MV-4-11 (cell line): ENCODE measurements around the gene CRMP1.
A peak's percentile ranks its signal among the peaks of the same experiment; 100 is the strongest.
"Not testable (repeated sequence)": the region's sequence is repeated elsewhere in the genome, so short reads cannot be mapped to it uniquely, and the experiment has no call there.

Source experiments
- DNase-seq: peaks from one replicate; lab custom pipeline; 2025; lab: John Stamatoyannopoulos, UW

CRMP1 gene

DNA sequence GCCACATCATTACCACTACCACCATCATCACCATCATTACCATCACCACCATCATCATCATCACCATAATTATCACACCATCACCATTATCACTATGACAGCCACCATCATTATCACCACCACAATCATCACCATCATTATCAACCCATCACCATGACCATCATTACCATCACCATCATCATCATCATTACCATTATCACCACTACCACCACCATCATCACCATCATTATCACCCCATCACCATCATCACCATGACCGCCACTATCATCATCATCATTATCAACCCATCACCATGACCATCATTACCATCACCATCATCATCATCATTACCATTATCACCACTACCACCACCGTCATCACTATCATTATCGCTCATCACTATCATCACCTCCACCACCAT is 36.5 kb downstream of the CRMP1 start:
- not testable (repeated sequence) for DNase-seq

DNA sequence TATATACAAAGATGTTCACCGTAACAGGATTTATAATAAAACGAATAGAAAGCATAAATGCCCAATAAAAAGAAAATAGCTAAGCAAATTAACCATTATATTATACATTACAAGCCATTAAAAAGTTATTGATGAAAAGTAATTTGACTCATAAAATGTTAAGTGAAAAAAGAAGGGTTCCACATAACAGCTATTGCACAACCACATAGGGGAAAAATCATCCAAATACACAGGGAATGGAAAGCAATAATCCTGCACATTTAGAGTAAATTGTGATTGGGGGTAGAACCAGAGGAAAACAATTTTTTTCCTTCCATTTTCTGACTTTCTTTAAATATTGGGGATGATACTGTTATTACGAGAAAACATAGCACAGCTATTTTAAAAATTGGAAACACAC is 38.0 kb downstream of the CRMP1 start:
- DNase-seq, result no peak

DNA sequence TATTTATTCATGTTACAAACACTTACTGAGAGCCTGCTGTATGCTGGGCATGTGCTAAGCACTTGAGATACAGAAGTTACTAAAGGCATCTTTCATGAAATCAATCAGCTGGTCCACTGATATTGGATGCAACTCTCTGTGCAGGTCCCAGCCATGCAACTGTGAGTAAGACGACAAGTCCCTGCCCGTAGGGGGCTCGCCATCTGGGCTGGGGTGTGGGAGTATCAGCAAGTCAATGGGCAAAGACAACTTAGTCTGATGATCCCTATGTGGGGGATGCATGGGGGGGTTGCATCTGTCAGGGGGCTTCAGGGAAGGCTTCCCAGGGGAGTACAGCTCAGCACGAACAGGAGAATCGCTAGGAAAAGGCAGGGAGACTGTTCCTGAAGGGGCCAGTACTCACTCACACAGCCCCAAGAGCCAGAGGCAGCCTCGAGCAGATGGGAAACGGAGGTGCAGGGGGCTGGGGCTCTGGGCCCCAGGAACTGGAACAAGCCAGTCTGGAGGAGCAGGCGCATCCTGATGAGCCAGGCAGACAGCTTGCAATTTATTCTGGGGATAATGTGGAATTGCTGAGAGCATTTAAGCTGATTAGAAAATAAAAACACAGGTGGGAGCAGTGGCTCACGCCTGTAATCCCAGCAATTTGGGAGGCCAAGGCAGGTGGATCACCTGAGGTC is 40.2 kb downstream of the CRMP1 start:
- no peak for DNase-seq

DNA sequence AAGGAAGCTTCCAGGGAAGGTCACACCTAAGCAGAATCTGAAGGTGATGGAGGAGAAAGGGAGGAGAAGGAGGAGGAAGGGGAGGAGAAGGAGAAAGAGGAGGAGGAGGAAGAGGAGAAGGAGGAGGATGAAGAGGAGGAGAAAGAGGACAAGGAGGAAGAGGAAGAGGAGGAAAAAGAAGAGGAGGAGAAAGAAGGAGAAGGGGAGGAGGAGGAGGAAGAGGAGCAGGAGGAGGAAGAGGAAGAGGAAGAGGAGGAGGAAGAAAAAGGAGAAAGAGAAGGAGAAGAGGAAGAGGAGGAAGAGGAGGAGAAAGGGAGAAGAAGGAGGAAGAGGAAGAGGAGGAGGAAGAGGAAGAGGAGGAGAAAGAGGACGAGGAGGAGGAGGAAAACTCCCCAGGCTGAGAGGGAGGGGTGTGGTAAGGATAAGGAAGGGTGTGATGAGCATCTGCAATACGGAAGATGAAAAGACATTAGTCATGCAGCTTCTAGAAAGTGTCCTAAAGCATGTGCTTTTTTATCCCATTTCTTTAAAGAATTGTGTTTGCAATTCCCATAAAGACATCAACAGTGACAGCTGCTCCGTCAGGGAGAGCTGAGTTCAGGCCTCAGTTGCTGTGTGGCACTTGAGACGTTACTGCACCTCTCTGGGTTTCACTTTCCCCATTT is 41.1 kb downstream of the CRMP1 start:
- DNase-seq, result no peak

DNA sequence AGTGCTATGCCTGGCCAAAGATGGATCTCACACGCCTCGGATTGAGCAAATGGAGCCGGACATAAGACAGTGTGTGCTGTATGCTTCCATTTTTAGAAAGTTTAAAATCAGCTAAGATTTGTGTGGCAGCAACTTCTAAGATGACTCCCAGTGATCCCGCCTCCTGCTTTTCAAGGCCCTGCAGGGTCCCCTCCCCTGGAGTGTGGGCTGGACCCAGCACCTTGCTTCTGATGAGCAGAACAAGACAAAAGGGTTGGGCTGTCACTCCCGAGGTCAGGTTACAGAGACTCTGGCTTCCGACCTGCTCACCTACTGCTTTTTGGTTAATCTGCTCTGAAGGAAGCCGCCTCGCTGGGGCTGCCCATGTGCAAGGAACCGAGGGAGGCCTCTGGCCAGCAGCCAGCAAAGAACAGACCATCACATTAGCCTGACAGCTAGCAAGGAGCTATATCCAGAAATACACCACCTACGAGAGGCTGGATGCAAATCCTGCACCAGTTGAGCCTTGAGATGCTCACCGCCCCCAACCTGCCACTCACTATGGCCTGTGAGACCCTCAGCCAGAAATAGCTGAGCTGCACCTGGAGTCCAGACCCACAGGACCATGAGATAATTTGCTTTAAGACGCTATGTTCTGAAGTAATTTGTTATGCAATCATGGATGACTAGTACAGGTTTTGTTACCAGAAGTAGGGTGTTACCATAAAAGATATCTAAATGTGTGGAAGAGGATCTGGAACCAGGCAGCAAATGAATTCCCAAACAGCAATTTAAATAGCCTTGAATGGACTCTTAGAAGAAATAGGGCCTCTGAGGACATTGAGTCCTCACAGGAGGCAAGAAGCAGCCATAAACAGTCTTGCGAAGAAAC is 47.6 kb downstream of the CRMP1 start:
- DNase-seq, result no peak

DNA sequence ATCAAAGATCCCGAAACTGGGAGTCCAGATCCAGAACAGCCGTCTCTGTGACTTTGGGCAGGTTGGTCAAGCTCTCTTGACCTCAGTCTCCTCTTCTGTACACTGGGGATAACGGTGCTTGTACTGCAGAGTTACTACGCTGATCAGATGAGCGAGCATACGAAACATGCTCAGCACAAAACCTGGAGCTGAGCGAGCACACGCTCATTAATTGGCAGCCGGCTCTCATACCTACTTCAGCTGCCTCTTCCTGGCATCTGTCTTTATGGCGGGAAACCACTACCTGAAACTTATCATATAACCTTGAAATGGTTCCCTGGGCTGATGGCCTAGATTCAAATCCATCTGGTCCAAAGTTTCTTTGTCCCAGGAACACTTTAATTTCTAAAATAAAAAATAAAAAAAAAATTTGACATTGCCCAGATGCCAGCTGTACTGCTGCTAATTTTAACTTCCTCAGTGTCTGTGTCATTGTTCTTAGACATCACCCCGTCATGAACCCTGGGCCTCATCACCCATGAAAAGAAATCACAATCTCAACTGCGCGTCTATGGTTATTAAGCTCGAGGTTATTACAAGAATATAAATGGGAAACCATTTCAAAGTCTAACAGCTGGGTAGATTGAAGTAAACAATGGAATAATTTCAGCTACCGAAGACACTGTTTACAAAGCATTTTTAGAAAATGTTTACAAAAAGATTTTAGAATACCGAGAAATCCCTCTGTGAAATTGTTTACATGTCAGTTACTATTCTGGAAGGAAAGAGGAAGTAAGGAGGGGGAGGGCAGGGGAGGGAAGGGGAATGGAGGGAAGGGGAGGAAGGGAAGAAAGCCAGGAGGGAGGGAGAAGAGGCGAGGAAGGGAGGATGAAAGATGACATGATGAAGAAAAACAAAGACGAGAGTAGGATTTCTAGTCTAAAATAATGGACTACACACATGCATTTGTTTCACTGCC is 49.0 kb downstream of the CRMP1 start:
- DNase-seq, result no peak

DNA sequence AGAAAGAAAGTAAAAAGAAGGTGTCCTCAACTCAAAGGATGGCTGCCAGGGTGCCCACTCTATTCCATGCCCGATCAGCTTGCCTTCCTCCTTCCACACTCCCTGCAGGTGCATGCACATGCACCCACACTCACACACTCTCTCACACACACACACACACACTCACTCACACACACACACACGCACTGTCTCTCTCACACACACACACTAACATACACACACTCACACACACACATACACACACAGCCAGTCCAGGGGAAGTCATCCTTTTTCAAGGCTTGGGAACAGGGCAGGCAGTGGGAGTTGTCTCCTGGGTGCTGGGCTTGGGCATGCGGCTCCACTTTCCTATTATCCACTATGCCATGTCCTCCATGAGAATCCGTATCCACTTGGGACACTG is 50.4 kb downstream of the CRMP1 start:
- DNase-seq, result no peak

DNA sequence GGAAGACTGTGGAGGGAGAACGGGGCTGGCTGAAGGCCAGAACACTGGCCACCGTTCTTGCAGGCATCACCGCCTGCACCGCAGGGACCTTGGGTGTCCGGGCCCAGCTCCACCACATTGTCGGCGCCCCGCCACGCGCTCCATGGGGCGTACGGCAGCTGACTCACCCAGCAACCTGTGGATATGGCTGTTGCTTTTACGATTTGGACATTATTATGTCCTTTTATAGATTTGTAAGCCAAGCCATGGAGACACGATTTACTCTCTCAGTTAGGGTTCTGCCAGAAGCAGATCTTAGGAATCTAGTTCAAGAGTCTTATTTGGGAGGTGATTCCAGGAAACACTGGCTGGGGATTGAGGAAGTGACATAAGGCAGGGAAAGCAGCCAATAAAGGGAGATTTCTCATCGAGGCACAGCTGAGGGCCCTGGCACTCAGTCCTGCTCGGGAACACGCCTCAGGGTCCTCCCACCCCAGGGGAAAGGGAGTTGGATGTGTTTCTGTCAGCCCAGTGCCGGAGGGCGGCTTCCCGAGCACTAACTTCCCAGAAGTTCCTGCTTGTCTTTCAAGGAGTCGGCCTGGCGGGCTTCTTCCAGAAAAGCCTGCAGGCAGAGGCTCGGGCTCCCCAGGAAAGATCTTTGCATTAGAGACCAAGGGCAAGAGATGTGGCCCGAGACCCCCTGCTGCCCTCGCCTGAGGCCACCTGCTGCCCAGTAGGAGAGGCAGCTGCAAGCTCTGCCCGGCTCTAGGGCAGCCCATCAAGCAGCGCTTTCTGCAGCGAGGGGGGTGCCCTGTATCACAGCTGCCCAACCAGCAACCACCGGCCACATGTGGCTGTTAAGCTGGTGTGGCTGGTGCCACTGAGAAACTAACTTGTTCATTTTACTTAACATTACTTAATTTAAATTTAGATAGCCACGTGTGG is 52.9 kb downstream of the CRMP1 start:
- no peak for DNase-seq

DNA sequence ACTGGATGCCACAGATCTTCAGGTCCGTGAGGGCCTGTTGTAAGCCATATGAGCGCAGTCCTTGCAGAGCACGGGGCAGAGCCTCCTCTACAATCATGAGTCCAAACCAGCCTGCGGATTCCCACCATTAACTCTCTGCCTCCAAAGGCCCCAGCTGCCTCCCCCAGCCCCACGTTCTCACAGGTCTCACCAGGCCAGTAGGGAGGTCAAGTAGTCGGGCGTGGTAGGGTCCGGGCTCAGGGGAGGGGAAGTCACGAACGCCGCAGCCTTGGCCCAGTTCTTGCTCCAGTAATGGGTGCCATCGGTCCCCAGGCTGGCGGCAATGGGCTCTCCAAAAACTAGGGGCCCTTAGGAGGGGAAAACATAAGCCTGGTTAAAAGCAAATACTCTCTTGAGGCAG is 53.6 kb downstream of the CRMP1 start:
- DNase-seq, result no peak

DNA sequence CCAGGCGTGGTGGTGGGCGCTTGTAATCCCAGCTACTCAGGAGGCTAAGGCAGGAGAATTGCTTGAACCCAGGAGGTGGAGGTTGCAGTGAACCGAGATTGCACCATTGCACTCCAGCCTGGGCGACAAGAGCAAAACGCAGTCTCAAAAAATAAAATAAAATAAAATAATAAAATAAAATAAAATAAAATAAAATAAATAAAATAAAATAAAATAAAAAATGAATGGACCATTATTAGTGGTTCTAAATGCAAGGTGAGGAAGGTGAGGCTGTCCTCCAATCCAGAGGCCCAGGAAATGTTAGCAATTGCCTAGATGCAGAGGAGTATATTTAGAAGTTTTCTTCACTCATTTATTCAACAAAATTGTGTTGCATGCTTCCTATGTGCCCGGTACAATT is 55.4 kb downstream of the CRMP1 start:
- not testable (repeated sequence) for DNase-seq

DNA sequence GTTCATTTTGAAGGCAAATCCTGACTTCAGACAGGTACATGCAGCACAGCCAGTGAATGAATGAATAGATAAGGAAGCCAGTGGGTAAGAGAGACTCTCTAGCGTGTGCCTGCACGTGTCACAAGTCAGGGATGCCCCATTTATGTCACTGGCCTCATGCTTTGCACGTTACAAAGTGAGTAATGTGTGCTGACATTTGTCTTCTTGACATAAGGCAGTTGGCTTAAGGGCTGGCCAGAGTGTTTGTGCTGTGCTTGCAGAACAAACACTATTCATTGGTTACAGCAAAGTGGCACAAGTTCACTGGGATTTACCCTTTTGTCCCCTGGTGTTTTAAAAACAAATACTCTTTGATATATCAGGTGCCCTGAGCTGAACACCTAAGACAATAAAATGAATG is 55.9 kb downstream of the CRMP1 start:
- DNase-seq, result no peak

DNA sequence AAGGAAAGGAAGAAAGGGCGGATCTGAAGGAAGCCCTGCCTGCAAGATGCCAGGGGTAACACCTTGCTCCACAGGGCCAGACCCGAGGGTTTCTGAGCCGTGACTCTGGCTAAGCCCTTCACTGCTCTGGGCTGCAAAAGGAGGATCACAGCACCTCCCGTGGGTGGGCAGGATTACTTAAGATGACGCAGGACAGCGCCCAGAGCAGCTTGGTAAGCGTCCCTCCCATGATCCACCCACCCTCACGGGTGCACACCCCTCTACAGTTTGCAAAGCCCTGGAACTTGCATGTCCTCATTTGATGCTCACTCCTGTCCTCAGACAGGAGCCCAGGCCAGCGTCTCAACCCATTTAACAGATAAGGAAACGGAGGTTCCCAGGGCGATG is 64.9 kb downstream of the CRMP1 start:
- DNase-seq, result no peak

DNA sequence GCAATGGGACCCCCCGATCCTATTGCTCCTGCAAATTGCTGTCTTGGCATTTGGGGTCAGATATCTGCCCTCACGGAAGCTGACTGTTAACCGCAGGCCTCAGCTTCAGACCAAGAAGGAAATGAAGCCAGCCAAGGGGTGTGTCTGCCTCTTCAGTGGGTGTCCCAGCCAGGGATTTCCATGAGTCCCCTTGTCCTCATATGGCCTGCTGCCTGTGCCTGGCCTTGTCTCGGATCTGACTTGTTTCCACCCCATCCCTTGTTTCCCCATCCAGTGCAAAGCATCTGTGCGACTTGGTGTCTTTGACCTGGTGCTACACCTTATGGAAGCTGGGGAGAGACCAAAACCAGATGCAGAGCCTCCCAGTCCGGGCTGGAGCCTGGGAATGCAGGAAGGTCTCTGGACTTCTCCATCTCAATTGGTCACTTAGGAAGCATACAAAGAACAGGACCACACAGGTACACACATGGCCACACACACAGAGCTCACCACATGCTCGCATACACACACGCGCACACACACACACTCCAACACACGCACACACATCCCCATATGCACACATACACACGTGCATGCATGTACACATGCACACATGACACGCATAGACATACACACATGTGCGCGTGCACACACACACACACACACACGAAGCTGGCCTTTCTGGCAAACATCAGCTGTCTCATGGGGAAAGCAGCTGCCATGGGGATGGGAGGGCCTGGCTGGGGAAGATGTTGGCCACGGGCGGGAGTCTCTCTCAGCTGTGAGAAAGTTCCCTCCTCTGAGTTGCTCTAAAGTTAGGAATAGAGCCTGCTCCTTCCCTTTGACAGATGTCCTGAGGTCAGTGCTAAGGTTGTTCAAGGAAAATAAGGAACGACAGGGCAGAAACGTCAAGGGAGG is 65.5 kb downstream of the CRMP1 start:
- DNase-seq, result peak; percentile 81

DNA sequence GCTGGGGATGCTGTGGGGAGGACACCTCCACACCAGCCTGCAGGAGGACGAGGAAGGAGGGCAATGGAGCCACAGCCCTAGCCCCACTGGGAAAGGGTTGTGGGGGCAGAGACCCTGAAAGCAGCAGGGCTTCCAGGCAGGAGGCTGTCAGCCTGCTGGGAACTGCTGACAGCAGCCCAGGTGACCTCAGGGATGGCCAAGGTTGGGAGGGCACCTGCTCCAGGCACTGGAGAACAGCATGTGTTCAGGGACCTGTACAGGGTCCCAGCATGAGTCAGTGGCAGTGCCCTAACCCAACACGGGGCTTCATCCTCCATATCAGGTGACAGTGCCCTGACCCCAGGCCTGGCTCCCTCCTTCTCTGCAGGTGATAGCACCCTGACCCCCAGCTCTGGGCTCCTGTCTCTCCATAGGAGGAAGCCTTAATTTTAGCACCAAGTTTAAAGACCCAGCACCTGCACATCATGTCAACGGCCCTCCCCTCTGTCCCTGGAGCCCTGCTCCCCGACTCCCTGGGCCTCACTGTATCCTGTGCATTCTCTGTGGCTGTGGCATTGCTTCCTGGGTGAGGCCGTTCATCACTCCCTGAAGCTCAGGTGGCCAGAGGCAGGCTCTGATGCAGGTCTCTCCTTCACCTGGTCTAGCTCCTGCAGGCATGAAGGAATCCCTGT is 66.3 kb downstream of the CRMP1 start:
- peak; percentile 65 for DNase-seq

DNA sequence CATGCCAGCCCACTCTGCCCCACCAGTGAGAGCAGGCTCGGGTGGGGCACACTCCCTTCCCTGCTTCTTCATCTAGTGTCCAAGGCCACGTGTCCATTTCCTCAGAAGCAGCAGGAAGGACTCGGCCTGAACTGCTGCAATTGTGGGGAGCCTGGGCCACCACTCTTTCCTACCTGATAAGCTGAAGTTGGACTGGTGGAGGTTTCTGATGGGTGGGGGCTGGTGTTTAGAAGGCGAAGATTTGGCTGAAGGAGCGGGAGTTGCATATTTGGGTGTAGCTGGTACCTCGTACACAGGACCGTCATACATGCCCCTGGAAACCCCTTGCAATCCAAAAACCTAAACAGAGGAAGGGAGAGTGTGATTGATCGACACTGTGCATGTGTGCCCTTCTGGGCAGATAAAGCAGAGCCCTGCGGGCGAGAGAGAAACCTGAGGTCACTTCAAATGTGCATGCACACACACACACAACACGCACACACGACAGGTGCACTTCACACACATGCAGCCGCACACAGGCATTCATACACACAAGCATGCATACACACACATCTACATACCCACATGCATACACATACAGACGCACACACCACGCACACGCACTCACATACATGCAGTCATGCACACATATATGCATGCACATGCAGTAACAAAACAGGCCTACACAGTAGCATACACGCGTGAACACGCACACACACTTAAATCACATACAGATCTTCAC is 67.4 kb downstream of the CRMP1 start:
- DNase-seq, result no peak

DNA sequence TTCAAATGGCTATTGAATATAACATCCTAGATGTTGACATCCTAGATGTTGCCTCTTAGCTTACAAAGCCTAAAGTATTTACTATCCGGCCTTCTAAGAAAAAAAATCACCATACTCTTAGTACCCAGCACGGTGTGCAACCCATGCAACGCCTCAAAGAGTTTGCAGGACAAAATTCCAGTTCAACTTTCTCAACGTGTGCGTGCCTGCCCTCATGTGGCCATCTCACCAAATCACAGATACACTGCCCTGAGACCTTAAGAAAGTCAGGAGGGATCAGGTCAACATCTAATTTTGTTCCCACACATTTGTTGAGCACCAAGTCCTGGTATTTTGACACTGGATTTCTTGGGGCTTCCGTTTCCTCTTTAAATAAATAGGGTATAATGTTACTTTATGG is 68.3 kb downstream of the CRMP1 start:
- peak; percentile 26 for DNase-seq

DNA sequence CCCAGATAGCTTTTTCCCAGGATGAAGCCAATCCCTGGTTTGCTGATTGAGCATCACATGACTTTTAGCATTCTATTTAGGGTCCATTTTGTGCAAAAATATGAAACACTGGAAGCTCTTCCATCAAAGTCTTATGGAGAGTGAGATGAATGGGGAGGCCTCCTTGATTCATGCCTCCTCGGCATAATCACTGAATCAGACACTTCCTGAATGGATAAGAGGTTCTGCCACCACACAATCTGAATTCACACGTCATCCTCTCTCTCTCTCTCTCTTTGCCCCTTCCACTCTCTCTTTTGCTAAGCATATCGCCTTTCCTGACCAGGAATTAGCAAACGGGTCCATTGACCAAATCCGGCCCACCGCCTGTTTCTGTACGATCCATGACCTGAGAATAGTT is 68.7 kb downstream of the CRMP1 start:
- DNase-seq, result no peak

DNA sequence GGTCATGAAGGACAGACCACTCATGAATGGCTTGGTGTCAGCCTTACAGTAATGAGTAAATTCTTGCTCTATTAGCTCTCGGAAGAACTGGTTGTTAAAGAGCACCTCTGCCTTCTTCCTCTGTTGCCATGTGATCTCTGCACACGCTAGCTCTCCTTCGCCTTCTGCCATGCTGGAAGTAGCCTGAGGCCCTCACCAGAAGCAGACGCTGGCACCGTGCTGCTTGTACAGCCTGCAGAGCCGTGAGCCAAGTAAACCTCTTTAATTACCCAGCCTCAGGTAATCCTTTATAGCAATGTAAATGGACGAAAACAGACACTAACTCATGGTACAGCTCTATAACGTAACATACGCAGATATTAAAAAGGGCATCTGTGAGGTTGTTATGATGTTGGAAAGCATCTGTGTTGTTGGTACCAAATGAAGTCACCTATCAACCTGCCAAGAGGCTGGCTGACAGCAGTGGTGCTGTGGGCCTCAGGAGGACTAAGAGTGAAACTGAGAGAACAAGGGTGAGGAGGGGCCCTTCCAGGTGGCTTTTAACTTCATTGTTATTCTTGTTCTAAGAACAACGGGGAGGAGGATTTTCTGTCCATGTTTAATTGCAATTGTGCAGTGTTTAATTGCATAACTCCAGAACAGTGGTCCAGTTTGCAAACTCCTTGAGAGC is 69.2 kb downstream of the CRMP1 start:
- no peak for DNase-seq
